Esophagus squamous epithelium (tissue), 5 donors: Measurements from ENCODE around the gene FLNB. TPM values are rescaled to one million over a fixed set of nuclear protein-coding genes. Genes with fewer than 3 reads are reported as not detected.

ENCODE experiments used
- DNase-seq: peaks from one replicate; lab custom pipeline; 2025; lab: John Stamatoyannopoulos, UW
- H3K27ac ChIP-seq, 4 donors: fragments of 200-600 bp; sonication (generic); one replicate each; pipeline ENCODE4 v1.5.1; 2016 to 2019; ENCODE audit warnings: mild to moderate bottlenecking in 1 of 4
- H3K27me3 ChIP-seq, 4 donors: fragments of 200-600 bp; sonication (generic); 1 replicate in 3 of 4; 2 replicates in 1 of 4; pipeline versions ENCODE4 v1.5.1 to v1.6.0; 2017 to 2021; ENCODE audit warnings: antibody characterized with exemption in 1 of 4
- H3K36me3 ChIP-seq, 3 donors: fragments of 200-600 bp; sonication (generic); one replicate each; pipeline ENCODE4 v1.5.1; 2016 to 2019
- H3K4me1 ChIP-seq, 3 donors: fragments of 200-600 bp; sonication (generic); one replicate each; pipeline ENCODE4 v1.5.1; 2017 to 2019
- H3K4me3 ChIP-seq, 4 donors: fragments of 200-600 bp; sonication (generic); 1 replicate in 3 of 4; 2 replicates in 1 of 4; pipeline ENCODE4 v1.5.1; 2016 to 2019; ENCODE audit warnings: mild to moderate bottlenecking in 2 of 4, moderate library complexity in 1 of 4
- H3K9me3 ChIP-seq, 3 donors: fragments of 200-600 bp; sonication (generic); one replicate each; pipeline ENCODE4 v1.5.1; 2016 to 2019
- CTCF ChIP-seq, 6 experiments: fragments of 450-650 bp in 4 of 6; fragments of 200-600 bp in 2 of 6; sonication (generic) in 2 of 6; IDR thresholded peaks; one replicate each; pipeline ENCODE4 v1.5.1; 2016 to 2019; ENCODE audit warnings: antibody characterized with exemption in 6 of 6, mild to moderate bottlenecking in 4 of 6, moderate library complexity in 4 of 6
- POLR2A ChIP-seq, 4 donors: fragments of 450-650 bp; IDR thresholded peaks; one replicate each; pipeline ENCODE4 v1.6.1; 2017; ENCODE audit warnings: antibody characterized with exemption in 4 of 4, mild to moderate bottlenecking in 4 of 4, moderate library complexity in 3 of 4
- WGBS, 2 donors: methylation state at CpG; one replicate each; pipeline ENCODE4 v1.1.5; 2018; 5-methylcytosine and 5-hydroxymethylcytosine counted together
- intact Hi-C: fragments of 100-400 bp; cut with DNase I; formaldehyde crosslinking; loops from one replicate; pipeline ENCODE4 v1.15.0; 2022
- total RNA-seq, 4 donors: library from RNA; depleted of rRNA; stranded (reverse); fragments of >200 nt; gene quantifications; one replicate each; pipeline ENCODE4 v1.1.0, GENCODE V29; 2016
- donor health status: DM: yes; HTN: yes; CAD: no.

The FLNB gene
- total RNA-seq, 4 donors from 2014 or later: 65.4 to 77.0 (median 71.5) TPM

GRCh38 chr3:58004973-58005372 lies 3.2 kb upstream of the FLNB start:
- Histone ChIP-seq H3K4me3 (no peak overlapping the region), H3K4me1 (peaks cover 6 to 45% (median 19%) of the 10 kb centered on the region in 3 donors), H3K9me3 (no peaks in the 10 kb centered on the region), H3K27me3 (no peaks in the 10 kb centered on the region), H3K27ac (peak overlapping the region in 3 of 4 donors; percentile 32 to 46 (median 34)), H3K36me3 (no peaks in the 10 kb centered on the region)
- no peak for DNase-seq
- intact Hi-C loops: loop anchor here (5.0 kb wide), 1 partner anchor 167 kb away; no protein-coding TSS in a partner anchor
- TF ChIP-seq POLR2A (IDR thresholded peaks at IDR 0.05) (no peak), CTCF (IDR thresholded peaks at IDR 0.05) (no peak)
- WGBS, 2 donors: 51 to 79% methylated on average over 6 of the region's 6 CpGs

GRCh38 chr3:58005669-58006068 lies 2.6 kb upstream of the FLNB start:
- H3K27ac ChIP-seq: peak overlapping the region; percentile 32 to 63 (median 44)
- H3K27me3 ChIP-seq: no peaks in the 10 kb centered on the region
- DNase-seq: no peak
- WGBS, 2 donors: 41 to 51% methylated on average over 2 of the region's 2 CpGs
- no peaks in the 10 kb centered on the region for H3K36me3 ChIP-seq
- TF ChIP-seq CTCF (IDR thresholded peaks at IDR 0.05) (no peak), POLR2A (IDR thresholded peaks at IDR 0.05) (no peak)
- peaks cover 13 to 48% (median 26%) of the 10 kb centered on the region in 3 donors for H3K4me1 ChIP-seq
- intact Hi-C loops: loop anchor here (5.0 kb wide), 1 partner anchor 167 kb away; no protein-coding TSS in a partner anchor
- no peak overlapping the region for H3K4me3 ChIP-seq
- no peaks in the 10 kb centered on the region for H3K9me3 ChIP-seq

- DNase-seq: no peak
- Histone ChIP-seq H3K27me3 (no peaks in the 10 kb centered on the region), H3K9me3 (no peaks in the 10 kb centered on the region), H3K36me3 (no peaks in the 10 kb centered on the region), H3K4me1 (peaks cover 22 to 57% (median 36%) of the 10 kb centered on the region in 3 donors), H3K4me3 (no peak overlapping the region), H3K27ac (peak overlapping the region in 3 of 4 donors; percentile 39 to 52 (median 48))
- 52 to 59% methylated on average over 6 of the region's 6 CpGs for WGBS, 2 donors
- intact Hi-C loops: loop anchor here (5.0 kb wide), 1 partner anchor 166 kb away; no protein-coding TSS in a partner anchor
- TF ChIP-seq CTCF (IDR thresholded peaks at IDR 0.05): no peak
- no peak for TF ChIP-seq POLR2A (IDR thresholded peaks at IDR 0.05)
Observed at GRCh38 chr3:58006661-58007060, 1.6 kb upstream of the FLNB start.

DNA sequence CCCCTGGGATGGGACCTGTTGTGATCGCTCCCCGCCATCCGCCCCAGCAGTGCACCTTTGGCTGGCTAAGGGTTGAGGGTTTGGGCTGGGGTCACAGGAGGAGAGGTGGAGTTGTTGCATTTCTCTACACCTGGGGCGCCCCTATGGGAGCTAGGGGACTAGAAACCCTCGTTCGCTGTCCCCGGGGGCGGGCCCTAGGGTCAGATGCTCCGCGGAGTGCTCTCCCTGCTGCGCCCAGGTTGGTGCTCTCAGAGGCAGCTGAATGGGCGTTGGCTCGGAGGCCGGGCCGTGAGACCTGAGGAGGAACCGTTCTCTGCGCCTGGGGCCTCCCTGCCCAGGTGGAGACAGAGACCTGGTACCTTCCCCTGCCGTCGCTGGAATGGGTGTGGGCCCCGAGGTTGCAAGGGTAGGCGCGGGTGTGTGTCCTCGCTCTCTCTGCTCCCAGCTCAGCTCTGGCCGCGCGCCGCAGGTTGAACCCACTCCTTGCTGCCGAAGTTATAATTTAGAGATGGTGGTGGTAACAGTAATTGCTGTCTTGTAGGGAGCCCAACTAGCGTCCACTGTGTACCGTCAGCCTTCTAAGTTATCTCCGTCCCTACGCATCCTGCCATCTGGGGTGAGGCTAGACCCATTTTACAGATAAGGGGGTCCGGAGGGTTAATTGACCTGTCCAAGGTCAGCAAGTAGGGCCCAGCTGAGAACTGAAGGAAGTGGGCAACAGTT lies 965 bp downstream of the FLNB start:
- H3K9me3 ChIP-seq: no peaks in the 10 kb centered on the region
- H3K27ac ChIP-seq: peak overlapping the region; percentile 75 to 92 (median 90)
- H3K4me3 ChIP-seq: peak overlapping the region; percentile 57 to 97 (median 90)
- 9 to 25% methylated on average over 7 to 10 of the region's 33 CpGs for WGBS, 2 donors
- no peaks in the 10 kb centered on the region for H3K36me3 ChIP-seq
- intact Hi-C loops: loop anchor here (5.0 kb wide), 1 partner anchor 163 kb away; no protein-coding TSS in a partner anchor
- H3K27me3 ChIP-seq: no peaks in the 10 kb centered on the region
- TF ChIP-seq POLR2A (IDR thresholded peaks at IDR 0.05) (no peak), CTCF (IDR thresholded peaks at IDR 0.05) (no peak)
- DNase-seq: no peak
- H3K4me1 ChIP-seq: peaks cover 34 to 82% (median 36%) of the 10 kb centered on the region in 3 donors
